GM21381 (cell line): ENCODE measurements around the gene CASQ1.

Experiments
- ATAC-seq: cut with Tn5 transposase; IDR thresholded peaks from one replicate; pipeline ENCODE4 v1.9.1; 2021; ENCODE audit warnings: mild to moderate bottlenecking, moderate library complexity; ENCODE audit not compliant: unreplicated experiment

CASQ1 gene

GRCh38 chr1:160204526-160205241 lies 14.3 kb downstream of the CASQ1 start:
- peak; percentile 61 for ATAC-seq

GRCh38 chr1:160205242-160206035 lies 15.1 kb downstream of the CASQ1 start, which contains the start of gene PEA15:
PEA15 (plus strand) TSS chr1:160205384; CDS start chr1:160211545, 6,161 bp downstream.
- peak; percentile 40 for ATAC-seq

GRCh38 chr1:160206036-160206389 lies 15.6 kb downstream of the CASQ1 start:
- no peak for ATAC-seq

- ATAC-seq, result no peak
These were observed 16.2 kb downstream of the CASQ1 start for GRCh38 chr1:160206421-160207117.

- ATAC-seq, result no peak
These were observed 16.8 kb downstream of the CASQ1 start for GRCh38 chr1:160207118-160207650.

- no peak for ATAC-seq
These were observed 17.6 kb downstream of the CASQ1 start for GRCh38 chr1:160207771-160208556.

- ATAC-seq, result no peak
These were observed 18.4 kb downstream of the CASQ1 start for GRCh38 chr1:160208557-160209320.

- ATAC-seq, result no peak
These were observed 19.1 kb downstream of the CASQ1 start for GRCh38 chr1:160209321-160210046.

- no peak for ATAC-seq
These were observed 20.2 kb downstream of the CASQ1 start for GRCh38 chr1:160210561-160210960.

- no peak for ATAC-seq
These were observed 20.8 kb downstream of the CASQ1 start for GRCh38 chr1:160211046-160211790.

GRCh38 chr1:160214481-160215140 lies 24.2 kb downstream of the CASQ1 start:
- no peak for ATAC-seq

- ATAC-seq, result no peak
These were observed 25.9 kb downstream of the CASQ1 start for GRCh38 chr1:160216301-160216700.

GRCh38 chr1:160217481-160218051 lies 27.2 kb downstream of the CASQ1 start:
- ATAC-seq, result no peak

- ATAC-seq, result no peak
These were observed 28.9 kb downstream of the CASQ1 start for GRCh38 chr1:160219062-160219929.

GRCh38 chr1:160220301-160220700 lies 29.9 kb downstream of the CASQ1 start:
- ATAC-seq, result no peak

GRCh38 chr1:160221089-160221488 lies 30.7 kb downstream of the CASQ1 start:
- ATAC-seq, result no peak

GRCh38 chr1:160222546-160222945 lies 32.2 kb downstream of the CASQ1 start:
- ATAC-seq, result no peak
